Measurements from ENCODE around the gene TCERG1.
A peak's percentile ranks its signal among the peaks of the same experiment; 100 is the strongest.

The TCERG1 gene

GRCh38 chr5:146448783-146449519, 1.8 kb downstream of the TCERG1 start:
- H3K4me3 ChIP-seq (ENCODE audit: control insufficient read depth, low read depth, low read length) = peak overlapping the region; percentile 97
- TF ChIP-seq CTCF (conservative IDR thresholded peaks at IDR 0.05; ENCODE audit: control insufficient read depth, insufficient read depth, low read depth, low read length) = no peak
- DNase-seq (ENCODE audit: low read depth) = no peak

- TF ChIP-seq CTCF (conservative IDR thresholded peaks at IDR 0.05; ENCODE audit: control insufficient read depth, insufficient read depth, low read depth, low read length) = no peak
- no peak for DNase-seq (ENCODE audit: low read depth)
- no peak overlapping the region for H3K4me3 ChIP-seq (ENCODE audit: control insufficient read depth, low read depth, low read length)
Observed at GRCh38 chr5:146450002-146450401, 2.9 kb downstream of the TCERG1 start.

- no peak overlapping the region for H3K4me3 ChIP-seq (ENCODE audit: control insufficient read depth, low read depth, low read length)
- TF ChIP-seq CTCF (conservative IDR thresholded peaks at IDR 0.05; ENCODE audit: control insufficient read depth, insufficient read depth, low read depth, low read length) = no peak
- no peak for DNase-seq (ENCODE audit: low read depth)
Observed at GRCh38 chr5:146451411-146451810, 4.3 kb downstream of the TCERG1 start.

GRCh38 chr5:146457431-146457830, 10.3 kb downstream of the TCERG1 start:
- no peak for TF ChIP-seq CTCF (conservative IDR thresholded peaks at IDR 0.05; ENCODE audit: control insufficient read depth, insufficient read depth, low read depth, low read length)
- H3K4me3 ChIP-seq (ENCODE audit: control insufficient read depth, low read depth, low read length) = no peak overlapping the region

GRCh38 chr5:146458894-146459293, 11.8 kb downstream of the TCERG1 start:
- DNase-seq (ENCODE audit: low read depth) = no peak
- H3K4me3 ChIP-seq (ENCODE audit: control insufficient read depth, low read depth, low read length) = no peak overlapping the region
- no peak for TF ChIP-seq CTCF (conservative IDR thresholded peaks at IDR 0.05; ENCODE audit: control insufficient read depth, insufficient read depth, low read depth, low read length)

More at GRCh38 chr5:146457431-146457830, 10.3 kb downstream of the TCERG1 start:
- no peak for DNase-seq (ENCODE audit: low read depth)

GRCh38 chr5:146461319-146461718, 14.2 kb downstream of the TCERG1 start:
- no peak for TF ChIP-seq CTCF (conservative IDR thresholded peaks at IDR 0.05; ENCODE audit: control insufficient read depth, insufficient read depth, low read depth, low read length)
- peak; percentile 46 for DNase-seq (ENCODE audit: low read depth)
- H3K4me3 ChIP-seq (ENCODE audit: control insufficient read depth, low read depth, low read length) = no peak overlapping the region
